ENCODE measurements around the gene DEPDC5.

DNA sequence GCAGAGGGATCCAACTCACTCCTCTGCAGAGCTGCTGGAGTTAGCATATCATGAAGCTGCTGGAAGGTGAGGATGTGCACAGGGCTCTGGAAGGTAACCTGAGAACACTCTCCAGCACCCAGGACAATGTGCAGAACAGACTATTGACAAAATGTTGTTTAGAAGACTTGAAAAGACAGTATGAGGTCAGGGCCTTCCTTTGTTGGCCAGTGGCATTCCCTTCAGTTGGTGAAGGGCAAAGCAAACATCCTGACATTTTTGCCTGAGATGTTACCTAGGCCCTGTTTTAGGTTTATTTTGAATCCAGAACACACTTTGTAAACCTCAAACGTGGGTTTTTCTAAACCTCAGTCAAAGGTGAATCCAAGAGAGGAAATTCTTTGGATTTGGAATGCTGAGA lies 67.8 kb downstream of the DEPDC5 start:
- TF ChIP-seq, protein P1, sequence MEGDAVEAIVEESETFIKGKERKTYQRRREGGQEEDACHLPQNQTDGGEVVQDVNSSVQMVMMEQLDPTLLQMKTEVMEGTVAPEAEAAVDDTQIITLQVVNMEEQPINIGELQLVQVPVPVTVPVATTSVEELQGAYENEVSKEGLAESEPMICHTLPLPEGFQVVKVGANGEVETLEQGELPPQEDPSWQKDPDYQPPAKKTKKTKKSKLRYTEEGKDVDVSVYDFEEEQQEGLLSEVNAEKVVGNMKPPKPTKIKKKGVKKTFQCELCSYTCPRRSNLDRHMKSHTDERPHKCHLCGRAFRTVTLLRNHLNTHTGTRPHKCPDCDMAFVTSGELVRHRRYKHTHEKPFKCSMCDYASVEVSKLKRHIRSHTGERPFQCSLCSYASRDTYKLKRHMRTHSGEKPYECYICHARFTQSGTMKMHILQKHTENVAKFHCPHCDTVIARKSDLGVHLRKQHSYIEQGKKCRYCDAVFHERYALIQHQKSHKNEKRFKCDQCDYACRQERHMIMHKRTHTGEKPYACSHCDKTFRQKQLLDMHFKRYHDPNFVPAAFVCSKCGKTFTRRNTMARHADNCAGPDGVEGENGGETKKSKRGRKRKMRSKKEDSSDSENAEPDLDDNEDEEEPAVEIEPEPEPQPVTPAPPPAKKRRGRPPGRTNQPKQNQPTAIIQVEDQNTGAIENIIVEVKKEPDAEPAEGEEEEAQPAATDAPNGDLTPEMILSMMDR (conservative IDR thresholded peaks at IDR 0.05; ENCODE audit: low read length): no peak
- no peak for TF ChIP-seq EZH2phosphoT487 (IDR thresholded peaks at IDR 0.05; ENCODE audit: borderline replicate concordance, low read depth, low read length)
